GM21529 (cell line): Measurements from ENCODE around the gene SYNJ2.

Experiments used
- ATAC-seq: cut with Tn5 transposase; IDR thresholded peaks from one replicate; pipeline ENCODE4 v1.9.1; 2021; ENCODE audit not compliant: unreplicated experiment

Gene SYNJ2

GRCh38 chr6:157978021-157978783 lies 3.5 kb upstream of the SYNJ2 start:
- no peak for ATAC-seq

DNA sequence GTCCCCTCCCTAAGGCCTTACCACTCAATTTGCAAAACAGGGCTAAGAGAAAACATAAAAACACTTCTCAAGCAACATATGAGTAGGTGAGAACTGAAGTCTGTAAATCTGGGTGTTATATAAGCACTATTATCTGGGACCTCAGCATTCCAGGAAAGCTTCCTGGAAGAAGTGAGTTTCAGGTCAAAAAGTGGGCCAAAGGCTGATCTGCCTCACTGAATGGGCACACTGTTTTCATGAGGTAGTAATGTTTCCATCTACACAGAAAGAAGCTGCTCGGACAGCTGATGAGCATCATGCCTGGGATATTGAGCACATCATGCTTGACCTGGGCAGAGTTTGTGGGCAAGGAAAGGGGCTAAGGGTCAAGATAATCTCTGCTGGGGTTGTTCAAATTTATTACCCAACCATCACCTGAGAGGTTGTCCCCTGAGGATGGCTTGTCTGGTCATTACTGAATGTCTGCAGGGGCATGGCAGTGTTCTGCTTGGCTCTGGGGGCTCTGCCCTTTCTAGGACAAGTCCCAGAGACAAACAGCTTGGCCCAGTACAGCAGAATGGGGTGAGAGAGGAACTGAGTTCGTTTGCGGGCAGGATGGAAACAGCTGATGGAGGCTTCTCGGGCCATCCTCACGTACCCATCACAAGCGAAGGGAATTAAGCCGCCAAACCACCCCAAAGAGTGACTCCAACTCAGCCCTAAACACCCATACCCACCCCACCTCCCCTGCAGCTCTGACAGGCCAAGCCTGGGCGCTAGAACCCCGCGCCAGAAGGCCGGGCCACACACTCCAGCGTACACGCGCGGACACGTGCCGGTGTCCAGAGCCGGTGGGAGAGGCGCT lies 1.2 kb upstream of the SYNJ2 start:
- no peak for ATAC-seq

DNA sequence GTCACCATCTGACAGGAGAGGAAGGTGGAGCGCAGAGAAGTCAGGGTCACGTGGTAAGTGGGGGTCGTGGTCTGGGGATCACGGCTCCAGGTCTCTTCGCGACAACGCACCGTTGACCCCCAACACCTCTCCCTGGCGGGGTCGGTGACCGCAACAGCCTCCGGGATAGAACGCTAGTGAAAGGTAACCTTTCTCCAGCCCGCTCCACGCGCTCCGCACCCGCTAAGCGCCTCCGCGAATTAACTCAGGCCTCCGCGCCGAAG lies 600 bp upstream of the SYNJ2 start:
- peak; percentile 20 for ATAC-seq

DNA sequence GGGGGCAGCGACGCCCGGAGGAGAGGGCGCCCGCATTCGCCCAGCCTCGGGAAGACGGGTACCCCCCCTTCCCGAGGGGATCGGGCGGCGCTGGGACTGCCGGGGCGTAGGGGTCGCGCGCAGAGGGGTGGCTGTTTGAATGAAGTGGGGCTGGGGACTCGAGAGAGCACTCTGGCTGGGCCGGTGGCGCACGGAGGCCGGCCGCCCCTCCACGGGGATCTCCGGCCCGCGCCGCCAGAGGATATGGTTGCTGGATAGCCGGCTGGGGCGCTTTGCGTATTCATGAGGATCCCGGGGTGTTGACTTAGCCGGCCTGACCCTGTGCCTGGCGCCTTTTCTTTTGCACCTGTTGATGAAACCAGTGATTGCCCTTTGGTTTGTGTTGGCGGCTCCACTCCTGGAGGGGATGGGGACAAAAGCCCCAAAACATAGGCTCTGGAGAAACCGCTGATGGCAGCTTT lies 469 bp downstream of the SYNJ2 start:
- ATAC-seq, result peak; percentile 44

DNA sequence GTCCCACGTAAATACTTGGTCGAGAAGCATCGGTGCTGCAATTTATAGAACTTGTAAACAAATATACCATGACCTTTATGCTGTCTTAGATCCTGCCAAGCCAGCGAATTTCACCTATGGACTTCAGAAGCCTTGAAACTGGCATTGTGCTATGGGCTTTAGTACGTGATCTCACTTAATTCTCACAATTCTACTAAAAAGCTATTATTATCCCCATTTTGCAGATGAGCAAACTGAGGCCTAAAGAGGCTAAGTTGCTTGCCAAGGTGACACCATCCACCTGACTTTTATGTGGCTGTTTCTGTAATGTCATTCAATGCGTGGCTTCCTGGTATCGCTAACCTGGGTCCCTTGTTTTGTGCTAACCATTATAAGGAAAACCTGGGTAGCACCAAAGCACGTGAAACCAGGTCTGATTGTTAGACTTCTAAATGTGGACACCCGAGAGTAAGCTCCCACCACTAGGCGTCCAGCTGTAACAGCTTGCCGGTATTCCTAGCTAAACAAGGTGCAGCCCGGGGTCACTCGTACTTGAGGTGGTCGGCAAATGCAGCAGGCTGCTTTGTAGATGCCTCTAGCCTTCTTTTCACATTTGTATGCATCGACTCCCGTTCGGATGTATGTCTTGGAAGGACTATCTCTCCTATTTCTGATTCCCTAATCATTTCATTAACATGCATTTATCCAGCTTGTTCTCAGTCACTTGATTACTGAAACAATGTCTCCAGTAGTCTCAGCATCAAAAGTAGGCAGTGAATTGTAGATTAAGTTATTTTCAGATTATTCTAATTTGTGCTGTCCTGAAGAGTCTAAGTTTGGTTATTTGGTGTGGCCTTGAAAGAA lies 1.1 kb downstream of the SYNJ2 start:
- no peak for ATAC-seq

GRCh38 chr6:157983406-157984119 lies 1.9 kb downstream of the SYNJ2 start:
- no peak for ATAC-seq

GRCh38 chr6:157984128-157984527 lies 2.5 kb downstream of the SYNJ2 start:
- ATAC-seq, result no peak

- ATAC-seq, result no peak
Observed at GRCh38 chr6:157984686-157985225, 3.1 kb downstream of the SYNJ2 start.

DNA sequence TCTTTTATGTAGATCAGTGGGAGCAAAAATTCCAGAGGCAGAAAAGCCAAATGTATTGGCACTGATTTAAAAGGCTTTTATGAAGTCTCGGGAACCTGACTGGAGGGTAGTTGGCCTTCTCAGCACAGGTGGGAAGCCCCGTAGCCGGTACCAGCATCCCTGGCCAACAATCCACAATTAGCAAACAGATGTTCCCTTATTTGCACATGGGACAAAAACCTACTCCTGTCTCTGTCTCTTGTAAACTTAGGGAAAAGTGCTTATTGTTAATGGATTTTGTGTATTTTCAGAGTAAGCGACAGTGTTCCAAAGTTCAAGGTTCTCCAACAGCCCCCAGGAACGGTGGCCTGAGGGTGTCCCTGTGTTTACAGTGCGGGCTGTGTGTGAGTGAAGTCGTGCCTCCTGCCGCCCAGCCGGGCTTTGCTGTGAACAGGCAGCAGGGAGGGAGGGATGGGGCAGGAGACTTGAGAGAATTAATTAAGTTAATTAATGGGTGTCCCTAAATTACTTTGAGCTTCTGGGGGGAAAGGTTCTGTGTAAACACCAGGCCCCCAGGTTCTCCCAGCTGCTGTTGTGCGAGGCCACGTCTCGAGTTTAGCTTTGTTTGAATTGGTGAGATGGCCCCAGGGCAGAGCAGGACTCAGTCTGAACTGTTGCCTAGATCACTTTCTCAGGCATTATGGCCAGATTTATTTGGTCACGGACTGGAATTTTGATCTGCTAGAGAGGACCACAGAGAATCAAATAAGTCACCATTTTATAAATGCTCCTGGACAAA lies 3.9 kb downstream of the SYNJ2 start:
- no peak for ATAC-seq

DNA sequence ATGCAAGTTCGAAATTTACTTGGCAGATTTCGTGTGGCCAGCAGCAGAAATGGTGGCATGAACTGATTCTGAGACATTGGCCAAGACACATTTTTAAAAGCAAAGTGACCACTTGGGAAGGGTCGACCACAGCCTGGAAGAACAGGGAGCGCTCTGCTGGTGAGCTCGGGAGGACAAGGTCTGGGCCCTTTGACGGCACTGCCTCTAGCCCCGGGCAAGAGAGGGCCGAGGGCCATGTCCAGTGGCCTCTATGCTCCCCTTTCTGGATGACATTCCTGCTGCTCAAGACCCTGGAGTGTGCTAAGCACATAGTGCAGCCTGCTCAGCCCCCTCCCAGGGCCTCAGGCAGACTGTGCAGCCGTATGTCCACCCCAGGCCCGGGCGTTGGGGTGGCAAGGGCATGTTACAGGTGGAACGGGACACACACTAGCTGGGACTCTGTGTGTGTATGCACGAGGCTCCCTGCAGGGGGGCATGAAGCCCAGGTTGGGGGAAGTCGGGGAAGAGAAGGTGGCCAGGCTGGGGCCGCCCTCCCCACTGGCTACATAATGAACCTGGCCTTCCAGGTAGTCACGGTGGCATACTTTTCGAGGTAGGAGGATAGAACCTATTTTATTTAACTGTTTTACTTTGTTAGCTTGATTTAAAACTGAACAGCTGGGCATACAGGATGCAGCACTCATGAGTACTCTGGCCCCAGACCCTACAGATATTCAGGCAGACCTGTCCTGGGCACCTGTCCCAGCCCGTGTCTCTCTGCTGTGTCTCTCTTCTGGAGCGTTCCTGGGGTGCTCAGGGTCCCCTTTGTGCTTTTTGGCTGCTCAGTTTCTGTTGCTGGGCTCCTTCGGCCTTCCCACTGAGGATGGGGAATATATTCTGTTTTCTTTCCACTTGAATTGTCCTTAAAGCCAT lies 6.4 kb downstream of the SYNJ2 start:
- no peak for ATAC-seq

- ATAC-seq, result no peak
Observed at GRCh38 chr6:157988700-157989063, 7.0 kb downstream of the SYNJ2 start.

GRCh38 chr6:157989541-157990289 lies 8.1 kb downstream of the SYNJ2 start:
- no peak for ATAC-seq

- ATAC-seq, result peak; percentile 71
Observed at GRCh38 chr6:157990321-157991066, 8.8 kb downstream of the SYNJ2 start.

- ATAC-seq, result no peak
Observed at GRCh38 chr6:157991067-157991432, 9.4 kb downstream of the SYNJ2 start.

DNA sequence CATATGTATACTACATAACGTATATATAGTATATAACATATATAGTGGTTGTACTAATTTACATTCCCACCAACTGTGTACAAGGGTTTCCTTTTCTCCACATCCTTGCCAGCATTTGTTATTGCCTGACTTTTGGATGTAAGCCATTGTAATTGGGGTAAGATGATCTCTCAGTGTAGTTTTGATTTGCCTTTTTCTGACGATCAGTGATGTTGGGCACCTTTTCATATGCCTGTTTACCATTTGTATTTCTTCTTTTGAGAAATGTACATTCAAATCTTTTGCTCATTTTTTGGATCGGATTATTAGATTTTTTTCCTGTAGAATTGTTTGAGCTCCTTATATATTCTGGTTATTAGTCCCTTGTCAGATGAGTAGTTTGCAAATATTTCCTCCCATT lies 11.4 kb downstream of the SYNJ2 start:
- ATAC-seq, result no peak

- no peak for ATAC-seq
Observed at GRCh38 chr6:157994125-157994795, 12.6 kb downstream of the SYNJ2 start.

- no peak for ATAC-seq
Observed at GRCh38 chr6:157995458-157995857, 13.8 kb downstream of the SYNJ2 start.
